ENCODE data around the gene TPO.
"Not testable (repeated sequence)": the region's sequence is repeated elsewhere in the genome, so short reads cannot be mapped to it uniquely, and the experiment has no call there.

The TPO gene

DNA sequence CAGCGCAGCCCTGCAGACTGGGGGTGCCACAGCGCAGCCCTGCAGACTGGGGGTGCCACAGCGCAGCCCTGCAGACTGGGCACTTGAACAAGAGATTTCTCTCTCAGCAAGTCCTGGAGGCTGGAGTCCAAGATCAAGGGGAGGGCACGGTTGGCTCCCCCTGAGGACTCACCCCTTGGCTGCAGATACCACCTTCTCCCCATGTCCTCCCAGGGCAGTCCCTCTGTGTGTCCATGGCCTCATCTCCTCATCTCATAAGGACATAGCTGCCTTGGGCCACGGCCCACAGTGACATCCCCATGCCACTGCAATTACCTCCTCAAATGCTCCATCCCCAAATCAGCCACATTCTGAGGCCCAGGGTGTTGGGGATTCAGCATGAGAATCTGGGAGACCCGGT is 98.2 kb downstream of the TPO start:
- DNase-seq (ENCODE audit: extremely low read depth, low read depth) = no peak
- TF ChIP-seq CTCF (IDR thresholded peaks at IDR 0.05; ENCODE audit: low read depth, low read length) = no peak

DNA sequence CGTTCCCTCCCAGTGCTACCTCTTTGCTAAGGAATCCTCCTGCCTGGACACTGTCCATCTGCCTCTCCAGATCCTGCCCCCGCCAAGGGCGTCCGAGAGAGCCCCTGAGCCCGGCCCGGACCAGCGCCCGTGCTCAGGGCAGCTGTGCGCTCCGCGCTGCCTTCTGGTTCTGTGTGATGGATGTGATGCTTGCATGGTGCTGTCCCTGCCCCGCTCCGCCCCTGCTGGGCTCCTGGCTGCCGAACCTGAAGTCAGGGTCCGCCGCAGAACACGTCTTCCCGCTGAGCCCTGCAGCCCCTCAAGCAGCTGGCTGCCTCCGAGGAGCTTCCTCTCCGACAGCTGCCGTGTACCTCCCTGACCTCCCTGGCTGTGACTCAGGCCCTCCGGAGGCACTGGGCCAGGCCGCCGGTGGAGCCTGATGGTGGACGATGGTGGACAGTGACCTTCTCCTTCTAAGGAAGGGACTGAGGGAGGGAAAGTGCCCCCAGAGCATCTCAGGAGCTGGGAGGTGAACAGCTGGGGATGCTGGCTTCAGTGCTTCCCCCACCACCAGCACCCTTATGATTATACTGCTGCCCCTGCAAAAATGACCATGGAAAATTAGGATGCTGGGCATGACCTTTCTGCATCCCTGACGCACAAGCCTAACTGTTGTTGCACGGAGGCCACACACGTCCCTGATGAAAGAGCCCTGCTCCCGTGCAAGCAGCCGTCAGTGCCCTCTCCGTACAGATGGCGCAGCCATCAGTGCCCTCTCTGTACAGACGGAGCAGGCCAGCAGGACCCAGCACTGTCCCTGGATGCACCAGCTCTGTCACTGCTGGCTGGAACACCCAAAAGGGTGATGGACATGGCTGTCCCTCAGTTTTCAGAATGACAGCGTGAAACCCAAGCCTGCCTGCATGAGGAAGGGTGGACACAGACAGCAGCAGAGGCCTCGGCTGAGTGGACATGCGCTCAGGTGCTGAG is 99.3 kb downstream of the TPO start:
- TF ChIP-seq CTCF (IDR thresholded peaks at IDR 0.05; ENCODE audit: low read depth, low read length) = no peak
- no peak for DNase-seq (ENCODE audit: extremely low read depth, low read depth)

DNA sequence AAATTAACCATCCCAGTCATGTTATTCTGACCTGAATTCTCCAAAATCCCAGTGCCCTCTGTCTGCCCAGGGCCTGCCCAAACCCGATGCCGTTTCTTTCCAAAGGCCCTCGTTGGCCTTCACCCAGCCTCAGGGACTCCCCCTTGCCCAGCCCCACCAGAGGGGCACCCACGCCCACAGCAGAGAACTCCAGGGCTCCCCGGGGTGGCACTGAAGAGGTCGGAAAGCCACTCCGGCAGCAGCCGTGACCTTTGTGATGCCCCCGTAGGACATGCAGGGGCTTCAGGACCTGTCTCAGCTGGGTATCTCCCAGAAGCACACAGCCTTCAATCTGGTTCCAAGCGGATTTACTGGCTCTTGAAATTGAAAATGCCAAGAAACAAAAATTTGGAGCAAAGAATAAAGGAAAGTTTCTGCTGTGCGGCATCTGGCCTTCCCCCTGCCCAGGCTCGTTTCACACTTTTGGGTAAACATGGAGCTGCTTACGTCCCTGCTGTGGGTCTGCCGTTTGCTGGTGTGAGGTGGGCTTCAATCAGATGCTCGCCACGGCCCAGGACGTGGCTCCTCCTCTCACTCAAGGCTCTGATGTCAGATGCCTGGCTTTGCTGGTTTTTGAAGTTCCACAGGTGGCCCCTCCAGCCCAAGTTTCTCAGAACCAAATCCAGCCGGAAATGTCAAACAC is 101.3 kb downstream of the TPO start:
- no peak for DNase-seq (ENCODE audit: extremely low read depth, low read depth)
- TF ChIP-seq CTCF (IDR thresholded peaks at IDR 0.05; ENCODE audit: low read depth, low read length) = no peak

DNA sequence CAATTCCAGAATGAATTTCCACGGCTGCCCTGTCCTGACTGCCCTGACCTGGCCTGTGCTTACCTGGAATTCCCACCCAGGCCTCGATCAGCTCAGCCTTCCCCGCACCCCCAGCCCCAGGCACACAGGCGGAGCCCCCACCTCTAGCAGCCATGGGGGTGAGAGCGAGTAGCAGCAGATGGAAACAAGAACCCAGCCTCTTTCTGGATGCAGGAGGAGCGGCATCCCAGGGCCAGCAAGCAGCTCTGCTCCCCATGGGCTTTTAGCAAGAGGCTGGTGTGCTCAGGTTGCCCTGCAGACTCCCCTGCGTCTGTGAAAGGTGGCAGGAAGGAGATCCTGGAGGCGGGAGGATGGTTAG is 101.8 kb downstream of the TPO start:
- no peak for TF ChIP-seq CTCF (IDR thresholded peaks at IDR 0.05; ENCODE audit: low read depth, low read length)
- DNase-seq (ENCODE audit: extremely low read depth, low read depth) = no peak

DNA sequence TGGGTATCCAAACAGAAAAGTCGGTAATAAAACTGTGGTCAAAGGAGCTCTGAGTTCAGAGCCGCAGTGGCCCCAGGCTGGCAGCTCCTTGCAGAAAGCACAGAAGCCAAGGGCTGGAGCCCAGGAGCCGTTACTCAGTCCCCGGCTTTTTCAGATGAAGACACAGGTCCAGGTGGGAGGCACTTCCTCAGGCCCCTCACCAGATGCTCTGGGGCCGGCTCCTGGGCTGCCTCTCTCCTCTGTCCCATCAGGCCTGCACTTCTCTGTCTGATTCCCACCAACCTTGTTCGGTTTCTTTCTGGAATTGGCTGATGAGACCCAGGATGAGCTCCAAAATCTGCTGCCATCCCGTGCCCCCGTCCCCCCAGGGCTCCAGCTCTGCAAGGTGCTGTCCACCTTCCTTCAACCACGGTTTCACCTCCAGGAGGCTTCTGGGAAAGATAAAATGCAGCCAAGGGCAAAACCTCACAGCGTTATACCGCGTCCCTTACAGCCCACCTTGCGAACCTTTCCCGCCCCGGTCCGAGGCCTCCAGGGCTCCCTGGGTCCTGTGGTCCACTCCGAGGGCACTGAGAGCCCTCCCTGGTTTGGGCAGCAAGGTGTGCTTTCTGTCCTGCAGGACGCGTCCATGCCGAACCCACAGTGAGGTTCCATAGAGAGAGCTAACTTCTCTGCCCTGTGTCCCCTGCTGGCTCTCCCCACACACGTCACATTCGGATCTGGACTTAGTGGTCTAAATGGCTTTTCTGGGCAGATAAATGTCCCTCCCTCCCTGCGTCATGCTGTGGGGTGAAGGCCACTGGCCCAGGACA is 102.9 kb downstream of the TPO start:
- DNase-seq (ENCODE audit: extremely low read depth, low read depth) = no peak
- no peak for TF ChIP-seq CTCF (IDR thresholded peaks at IDR 0.05; ENCODE audit: low read depth, low read length)

DNA sequence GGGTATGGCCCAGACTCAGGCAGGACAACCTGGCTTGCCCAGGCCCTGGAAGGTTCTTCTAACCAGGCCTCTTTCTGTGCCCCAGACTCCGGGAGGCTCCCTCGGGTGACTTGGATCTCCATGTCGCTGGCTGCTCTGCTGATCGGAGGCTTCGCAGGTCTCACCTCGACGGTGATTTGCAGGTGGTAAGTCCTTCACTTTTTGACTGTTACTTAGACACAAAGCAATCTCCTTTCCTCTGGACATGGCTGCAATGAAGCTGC is 103.5 kb downstream of the TPO start:
- no peak for DNase-seq (ENCODE audit: extremely low read depth, low read depth)
- no peak for TF ChIP-seq CTCF (IDR thresholded peaks at IDR 0.05; ENCODE audit: low read depth, low read length)

- DNase-seq (ENCODE audit: extremely low read depth, low read depth) = not testable (repeated sequence)
These were observed 104.0 kb downstream of the TPO start for GRCh38 chr2:1517291-1517690.

Measured in AG09319 (cell line).